ENCODE measurements around the gene CFAP68.

Gene CFAP68

GRCh38 chr11:111846063-111846462, 33.3 kb upstream of the CFAP68 start:
- no peak for TF ChIP-seq CTCF (IDR thresholded peaks at IDR 0.05; ENCODE audit: borderline replicate concordance, insufficient read depth, low read depth, low read length)
- H3K4me3 ChIP-seq (ENCODE audit: low read depth, low read length), result no peak overlapping the region

- no peak for TF ChIP-seq CTCF (IDR thresholded peaks at IDR 0.05; ENCODE audit: borderline replicate concordance, insufficient read depth, low read depth, low read length)
- H3K4me3 ChIP-seq (ENCODE audit: low read depth, low read length), result no peak overlapping the region
Observed at GRCh38 chr11:111846636-111847035, 32.7 kb upstream of the CFAP68 start.

- no peak overlapping the region for H3K4me3 ChIP-seq (ENCODE audit: low read depth, low read length)
- TF ChIP-seq CTCF (IDR thresholded peaks at IDR 0.05; ENCODE audit: borderline replicate concordance, insufficient read depth, low read depth, low read length), result no peak
Observed at GRCh38 chr11:111849631-111850030, 29.7 kb upstream of the CFAP68 start.

GRCh38 chr11:111851067-111851466, 28.3 kb upstream of the CFAP68 start:
- TF ChIP-seq CTCF (IDR thresholded peaks at IDR 0.05; ENCODE audit: borderline replicate concordance, insufficient read depth, low read depth, low read length), result no peak

GRCh38 chr11:111851636-111852035, 27.7 kb upstream of the CFAP68 start:
- H3K4me3 ChIP-seq (ENCODE audit: low read depth, low read length), result no peak overlapping the region
- no peak for TF ChIP-seq CTCF (IDR thresholded peaks at IDR 0.05; ENCODE audit: borderline replicate concordance, insufficient read depth, low read depth, low read length)

More at GRCh38 chr11:111851067-111851466, 28.3 kb upstream of the CFAP68 start:
- H3K4me3 ChIP-seq (ENCODE audit: low read depth, low read length), result no peak overlapping the region

- no peak for TF ChIP-seq CTCF (IDR thresholded peaks at IDR 0.05; ENCODE audit: borderline replicate concordance, insufficient read depth, low read depth, low read length)
- H3K4me3 ChIP-seq (ENCODE audit: low read depth, low read length), result no peak overlapping the region
Observed at GRCh38 chr11:111852103-111852502, 27.2 kb upstream of the CFAP68 start.

GRCh38 chr11:111855506-111855905, 23.8 kb upstream of the CFAP68 start:
- no peak for TF ChIP-seq CTCF (IDR thresholded peaks at IDR 0.05; ENCODE audit: borderline replicate concordance, insufficient read depth, low read depth, low read length)
- H3K4me3 ChIP-seq (ENCODE audit: low read depth, low read length), result no peak overlapping the region

All from GM12875 (cell line).